ENCODE measurements around the gene PPP1R12A. TPM values are rescaled to one million over a fixed set of nuclear protein-coding genes. Genes with fewer than 3 reads are reported as not detected.

Gene PPP1R12A
- total RNA-seq, 2 donors from 2014 or later = 66.6 to 67.5 TPM

- Mint-ChIP-seq H3K27ac (no peak overlapping the region), H3K4me3 (no peak overlapping the region), H3K9me3 (peaks cover 0 to 1% of the 10 kb centered on the region in 2 donors), H3K4me1 (ENCODE audit: low read depth) (no peaks in the 10 kb centered on the region), H3K36me3 (ENCODE audit: insufficient read depth in 2 of 2) (no peaks in the 10 kb centered on the region), H3K27me3 (ENCODE audit: low read depth) (no peaks in the 10 kb centered on the region)
- ATAC-seq (replicated peaks in 1 of 2) (no peak), DNase-seq (no peak)
Observed at GRCh38 chr12:79763766-79764452, 171.0 kb downstream of the PPP1R12A start.

- ATAC-seq (replicated peaks in 1 of 2) (no peak), DNase-seq (no peak)
- H3K36me3 Mint-ChIP-seq (ENCODE audit: insufficient read depth in 2 of 2) = peaks cover 3 to 5% of the 10 kb centered on the region in 2 donors
- H3K4me3 Mint-ChIP-seq = no peak overlapping the region
- H3K27me3 Mint-ChIP-seq (ENCODE audit: low read depth) = no peaks in the 10 kb centered on the region
- H3K27ac Mint-ChIP-seq = no peak overlapping the region
- peaks cover 1 to 6% of the 10 kb centered on the region in 2 donors for H3K9me3 Mint-ChIP-seq
- no peaks in the 10 kb centered on the region for H3K4me1 Mint-ChIP-seq (ENCODE audit: low read depth)
Observed at GRCh38 chr12:79761341-79761740, 173.6 kb downstream of the PPP1R12A start.

GRCh38 chr12:79747274-79747673 lies 187.6 kb downstream of the PPP1R12A start:
- no peak overlapping the region for H3K4me3 Mint-ChIP-seq
- no peak for ATAC-seq (replicated peaks in 1 of 2)
- H3K36me3 Mint-ChIP-seq (ENCODE audit: insufficient read depth in 2 of 2) = no peaks in the 10 kb centered on the region
- H3K27ac Mint-ChIP-seq = no peak overlapping the region
- no peak for DNase-seq
- H3K4me1 Mint-ChIP-seq (ENCODE audit: low read depth) = no peaks in the 10 kb centered on the region
- no peaks in the 10 kb centered on the region for H3K27me3 Mint-ChIP-seq (ENCODE audit: low read depth)
- no peaks in the 10 kb centered on the region for H3K9me3 Mint-ChIP-seq

- no peaks in the 10 kb centered on the region for H3K36me3 Mint-ChIP-seq (ENCODE audit: insufficient read depth in 2 of 2)
- no peaks in the 10 kb centered on the region for H3K9me3 Mint-ChIP-seq
- peaks cover 12% of the 10 kb centered on the region for H3K27me3 Mint-ChIP-seq (ENCODE audit: low read depth)
- DNase-seq (peak; percentile 23 to 35), ATAC-seq (replicated peaks in 1 of 2) (peak in 1 of 2 donors; percentile 45)
- no peak overlapping the region for H3K27ac Mint-ChIP-seq
- H3K4me3 Mint-ChIP-seq = no peak overlapping the region
- H3K4me1 Mint-ChIP-seq (ENCODE audit: low read depth) = no peaks in the 10 kb centered on the region
Observed at GRCh38 chr12:79737875-79738718, 196.8 kb downstream of the PPP1R12A start.

GRCh38 chr12:79732638-79733037 lies 202.3 kb downstream of the PPP1R12A start:
- H3K27ac Mint-ChIP-seq = no peak overlapping the region
- H3K4me1 Mint-ChIP-seq (ENCODE audit: low read depth) = no peaks in the 10 kb centered on the region
- no peaks in the 10 kb centered on the region for H3K36me3 Mint-ChIP-seq (ENCODE audit: insufficient read depth in 2 of 2)
- ATAC-seq (replicated peaks in 1 of 2) (no peak), DNase-seq (no peak)
- no peak overlapping the region for H3K4me3 Mint-ChIP-seq
- no peaks in the 10 kb centered on the region for H3K9me3 Mint-ChIP-seq
- peaks cover 19% of the 10 kb centered on the region for H3K27me3 Mint-ChIP-seq (ENCODE audit: low read depth)

- DNase-seq (no peak), ATAC-seq (replicated peaks in 1 of 2) (no peak)
- Mint-ChIP-seq H3K27me3 (ENCODE audit: low read depth) (peaks cover 7% of the 10 kb centered on the region), H3K4me3 (no peak overlapping the region), H3K9me3 (no peaks in the 10 kb centered on the region), H3K36me3 (ENCODE audit: insufficient read depth in 2 of 2) (no peaks in the 10 kb centered on the region), H3K4me1 (ENCODE audit: low read depth) (no peaks in the 10 kb centered on the region), H3K27ac (no peak overlapping the region)
Observed at GRCh38 chr12:79725987-79726386, 208.9 kb downstream of the PPP1R12A start.

Other genes with a start within 250 kb of the PPP1R12A start
- gene PAWR, start 244.1 kb downstream of the PPP1R12A start, total RNA-seq = 10 to 100 TPM in 1 of 2 donors, 1 to 10 TPM in 1; 4.4 to 18.5 TPM
- not detected for gene OTOGL, start 164.4 kb upstream of the PPP1R12A start, total RNA-seq